HCT116 (cell line): Measurements from ENCODE around the gene CCDC191. TPM values are rescaled to one million over a fixed set of nuclear protein-coding genes. Genes with fewer than 3 reads are reported as not detected.

ENCODE experiments used
- ATAC-seq: fragments of 200-7000 bp; cut with Tn5 transposase; 2 replicates; pipeline ENCODE4 v1.9.1; 2020; ENCODE audit warnings: mild to moderate bottlenecking, moderate library complexity
- BruUV-seq: library from RNA; stranded (reverse); fragments of 400-500 nt; replicated peaks from 2 replicates; lab custom pipeline; 2021; lab: Mats Ljungman, UMichigan
- CTCF ChIA-PET: fragments of 300-600 bp; sonication (Branson Sonifier 250); formaldehyde crosslinking; loops from one replicate; lab custom pipeline; 2021; ENCODE audit warnings: antibody characterized with exemption; lab: Charles Lee
- POLR2A ChIA-PET: fragments of 300-600, 350-600 bp; sonication (Branson Sonifier 250); formaldehyde crosslinking; loops from one replicate; lab custom pipeline; 2021; ENCODE audit warnings: antibody characterized with exemption; lab: Charles Lee
- RAD21 ChIA-PET, 2 experiments: fragments of 300-600 bp; sonication (Branson Sonifier 250); formaldehyde crosslinking; loops; one replicate each; lab custom pipeline; 2023; ENCODE audit warnings: low total read pairs in 2 of 2; ENCODE audit not compliant: uncharacterized antibody in 2 of 2, unreplicated experiment in 2 of 2, low non-redundant PET in 1 of 2; lab: Charles Lee
- DNase-seq: peaks from one replicate; pipeline ENCODE4 v3.0.0-alpha.2; 2010; ENCODE audit warnings: low read depth, low spot score
- H2AFZ ChIP-seq: fragments of 200-600 bp; shearing (Covaris generic), sonication (generic); 2 replicates; pipeline ENCODE4 v1.6.1; 2017; ENCODE audit warnings: low read depth, mixed run types, mixed read lengths, antibody characterized with exemption, low read length; ENCODE audit not compliant: poor library complexity, severe bottlenecking
- H3K27ac ChIP-seq: 2 replicates; pipeline ENCODE4 v1.5.1; 2012; ENCODE audit warnings: low read depth, low read length
- H3K27me3 ChIP-seq: fragments of 200-600 bp; sonication (generic); 2 replicates; pipeline ENCODE4 v1.6.1; 2016; ENCODE audit warnings: mixed run types, low read length, mixed read lengths; ENCODE audit not compliant: insufficient read depth
- H3K36me3 ChIP-seq, 2 experiments: fragments of 200-500 bp in 1 of 2; fragments of 200-600 bp in 1 of 2; sonication (Bioruptor generic) in 1 of 2; sonication (generic) in 1 of 2; 2 replicates each; pipeline versions ENCODE4 v1.5.1 to v1.6.1; 2014 to 2016; ENCODE audit warnings: low read length in 2 of 2, inconsistent platforms in 1 of 2, mixed read lengths in 1 of 2, mixed run types in 1 of 2; ENCODE audit not compliant: insufficient read depth in 2 of 2, control insufficient read depth in 1 of 2
- H3K4me1 ChIP-seq, 2 experiments: fragments of 200-600 bp in 1 of 2; sonication (generic) in 1 of 2; 2 replicates each; pipeline versions ENCODE4 v1.5.1 to v1.6.1; 2012 to 2017; ENCODE audit warnings: low read length in 2 of 2, inconsistent platforms in 1 of 2, mild to moderate bottlenecking in 1 of 2, mixed read lengths in 1 of 2, mixed run types in 1 of 2, moderate library complexity in 1 of 2; ENCODE audit not compliant: insufficient read depth in 2 of 2, control insufficient read depth in 1 of 2
- H3K4me2 ChIP-seq: fragments of 200-600 bp; sonication (generic); 2 replicates; pipeline ENCODE4 v1.6.1; 2017; ENCODE audit warnings: mixed run types, low read length, mixed read lengths
- H3K4me3 ChIP-seq, 2 experiments: fragments of 200-600 bp in 1 of 2; sonication (generic) in 1 of 2; replicated peaks in 1 of 2; 2 replicates each; pipeline ENCODE4 v1.5.1; 2011 to 2016; ENCODE audit warnings: low read length in 2 of 2, control low read depth in 1 of 2, low read depth in 1 of 2, mild to moderate bottlenecking in 1 of 2, mixed read lengths in 1 of 2, mixed run types in 1 of 2
- H3K79me2 ChIP-seq: fragments of 200-600 bp; sonication (generic); 2 replicates; pipeline ENCODE4 v1.6.1; 2017; ENCODE audit warnings: mild to moderate bottlenecking, mixed run types, low read length, moderate library complexity, mixed read lengths; ENCODE audit not compliant: insufficient read depth
- H3K9ac ChIP-seq: fragments of 200-600 bp; sonication (generic); 2 replicates; pipeline ENCODE4 v1.6.1; 2016; ENCODE audit warnings: low read length, mixed read lengths
- H3K9me2 ChIP-seq: fragments of 200-600 bp; sonication (generic), shearing (Covaris generic); 2 replicates; pipeline ENCODE4 v1.6.1; 2017; ENCODE audit warnings: mixed run types, mild to moderate bottlenecking, moderate library complexity; ENCODE audit not compliant: insufficient read depth
- H3K9me3 ChIP-seq, 2 experiments: fragments of 200-500 bp in 1 of 2; fragments of 200-600 bp in 1 of 2; sonication (Bioruptor generic) in 1 of 2; sonication (generic) in 1 of 2; 2 replicates each; pipeline ENCODE4 v1.6.1; 2014 to 2017; ENCODE audit warnings: low read length in 2 of 2, mixed read lengths in 2 of 2, inconsistent platforms in 1 of 2, low read depth in 1 of 2, mild to moderate bottlenecking in 1 of 2, mixed run types in 1 of 2, moderate library complexity in 1 of 2; ENCODE audit not compliant: control insufficient read depth in 1 of 2, insufficient read depth in 1 of 2
- H4K20me1 ChIP-seq: fragments of 200-600 bp; sonication (generic), shearing (Covaris generic); 2 replicates; pipeline ENCODE4 v1.6.1; 2017; ENCODE audit warnings: mixed run types, mild to moderate bottlenecking, moderate library complexity; ENCODE audit not compliant: insufficient read depth
- CBX3 ChIP-seq: IDR thresholded peaks from 2 replicates; pipeline ENCODE4 v1.6.1; 2012; ENCODE audit warnings: low read depth
- CEBPB ChIP-seq: IDR thresholded peaks from 2 replicates; pipeline ENCODE4 v1.6.1; 2012; ENCODE audit warnings: low read depth
- ELF1 ChIP-seq: IDR thresholded peaks from 2 replicates; pipeline ENCODE4 v1.6.1; 2012; ENCODE audit warnings: low read depth, borderline replicate concordance
- EZH2 ChIP-seq: fragments of 200-600 bp; sonication (generic); IDR thresholded peaks from 2 replicates; pipeline ENCODE4 v1.6.1; 2017; ENCODE audit warnings: antibody characterized with exemption, mixed run types
- FOSL1 ChIP-seq: IDR thresholded peaks from 2 replicates; pipeline ENCODE4 v1.6.1; 2012; ENCODE audit warnings: low read depth
- JUND ChIP-seq: IDR thresholded peaks from 2 replicates; pipeline ENCODE4 v1.6.1; 2012
- SIN3A ChIP-seq: IDR thresholded peaks from 2 replicates; pipeline ENCODE4 v1.6.1; 2012; ENCODE audit warnings: low read depth
- SRF ChIP-seq: IDR thresholded peaks from 2 replicates; pipeline ENCODE4 v1.6.1; 2012; ENCODE audit warnings: low read depth
- YY1 ChIP-seq: IDR thresholded peaks from 2 replicates; pipeline ENCODE4 v1.6.1; 2011; ENCODE audit warnings: low read length, low read depth, moderate library complexity, mild to moderate bottlenecking; ENCODE audit not compliant: insufficient replicate concordance; ENCODE audit errors: extremely low read depth
- ZNF274 ChIP-seq: fragments of 200-500 bp; sonication (Bioruptor generic); IDR thresholded peaks from 2 replicates; pipeline ENCODE4 v1.6.1; 2014; ENCODE audit warnings: mild to moderate bottlenecking, low read depth, low read length, inconsistent platforms
- intact Hi-C: fragments of 100-400 bp; cut with micrococcal nuclease; formaldehyde crosslinking; loops from 2 replicates; pipeline ENCODE4 v1.10.0; 2022
- total RNA-seq: library from RNA; stranded (reverse); gene quantifications from one replicate; pipeline ENCODE4 v1.2.1, GENCODE V29; 2021; ENCODE audit not compliant: unreplicated experiment
- TF ChIP-seq, protein P1 (sequence below): IDR thresholded peaks from 2 replicates; pipeline ENCODE4 v1.6.1; 2012
- TF ChIP-seq, protein P2 (sequence below): IDR thresholded peaks from 2 replicates; pipeline ENCODE4 v1.6.1; 2012
- TF ChIP-seq, protein P3 (sequence below): IDR thresholded peaks from 2 replicates; pipeline ENCODE4 v1.6.1; 2011; ENCODE audit warnings: mild to moderate bottlenecking, low read length, moderate library complexity; ENCODE audit not compliant: insufficient replicate concordance; ENCODE audit errors: extremely low read depth

The CCDC191 gene
- total RNA-seq, 1 experiment from 2014 or later: 4.1 TPM

DNA sequence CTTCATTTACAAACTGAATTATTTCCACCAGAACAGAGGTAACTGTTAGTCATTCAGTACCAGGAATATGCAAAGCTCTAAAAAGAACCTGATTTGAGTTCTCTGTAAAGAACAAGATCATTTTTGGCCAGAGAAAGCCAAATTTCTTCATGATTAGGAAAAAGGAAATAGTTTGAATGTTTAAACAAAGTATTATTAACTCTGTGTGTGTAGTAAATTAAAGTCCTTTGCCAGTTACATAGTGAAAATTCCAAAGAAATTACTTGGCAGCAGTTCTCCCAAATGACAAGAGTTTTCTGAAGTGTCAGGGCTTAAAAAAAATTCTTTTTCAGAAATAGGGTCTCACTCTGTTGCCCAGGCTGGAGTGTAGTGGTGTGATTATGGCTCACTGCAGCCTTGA, 24.7 kb upstream of the CCDC191 start (continued):
- TF ChIP-seq CEBPB (no peak), FOSL1 (no peak)

DNA sequence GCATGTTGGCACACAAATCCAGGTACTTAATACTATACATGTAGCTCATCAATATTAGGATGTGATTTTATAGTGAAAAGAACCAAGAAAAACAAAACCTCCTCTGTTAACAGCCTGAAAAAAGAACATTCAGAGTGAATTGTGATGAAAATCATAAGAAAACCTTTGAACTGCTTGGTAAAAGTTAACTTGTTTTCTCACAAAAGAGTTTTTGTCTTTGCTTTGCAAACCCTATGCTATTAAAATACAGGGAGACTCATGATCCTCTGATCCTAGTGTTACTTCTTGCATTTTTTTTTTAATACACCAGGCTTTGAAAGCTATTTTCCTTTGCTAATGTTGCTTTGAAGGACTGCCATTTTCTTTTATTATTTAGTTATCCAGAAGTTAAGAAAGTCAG, 23.9 kb upstream of the CCDC191 start:
- RAD21 ChIA-PET: no interaction called here
- no peak overlapping the region for H3K27ac ChIP-seq

DNA sequence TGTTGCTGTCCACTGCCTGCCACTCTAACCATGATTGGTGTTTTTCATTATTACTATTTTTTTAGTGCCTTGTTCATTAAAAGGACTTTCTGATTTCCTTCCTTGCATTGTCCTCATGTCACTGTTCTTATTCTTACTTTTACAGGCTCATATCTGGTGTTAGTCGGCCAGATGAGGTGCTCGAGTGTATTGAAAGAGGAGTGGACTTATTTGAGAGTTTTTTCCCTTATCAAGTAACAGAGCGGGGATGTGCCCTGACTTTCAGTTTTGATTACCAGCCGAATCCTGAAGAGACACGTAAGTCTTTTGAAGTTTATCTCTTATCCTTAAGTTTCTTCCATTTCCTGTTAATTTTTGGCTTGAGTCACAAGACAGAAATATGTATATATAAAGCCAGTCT, 23.4 kb upstream of the CCDC191 start:
- no peak for DNase-seq
- no peak overlapping the region for H3K4me3 ChIP-seq
- BruUV-seq: no TSS peak
- TF ChIP-seq SRF (no peak), SIN3A (no peak), YY1 (no peak), CBX3 (no peak), ZNF274 (no peak)
- TF ChIP-seq, protein P1, sequence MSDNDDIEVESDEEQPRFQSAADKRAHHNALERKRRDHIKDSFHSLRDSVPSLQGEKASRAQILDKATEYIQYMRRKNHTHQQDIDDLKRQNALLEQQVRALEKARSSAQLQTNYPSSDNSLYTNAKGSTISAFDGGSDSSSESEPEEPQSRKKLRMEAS: no peak
- TF ChIP-seq, protein P2, sequence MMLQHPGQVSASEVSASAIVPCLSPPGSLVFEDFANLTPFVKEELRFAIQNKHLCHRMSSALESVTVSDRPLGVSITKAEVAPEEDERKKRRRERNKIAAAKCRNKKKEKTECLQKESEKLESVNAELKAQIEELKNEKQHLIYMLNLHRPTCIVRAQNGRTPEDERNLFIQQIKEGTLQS: no peak
- TF ChIP-seq, protein P3, sequence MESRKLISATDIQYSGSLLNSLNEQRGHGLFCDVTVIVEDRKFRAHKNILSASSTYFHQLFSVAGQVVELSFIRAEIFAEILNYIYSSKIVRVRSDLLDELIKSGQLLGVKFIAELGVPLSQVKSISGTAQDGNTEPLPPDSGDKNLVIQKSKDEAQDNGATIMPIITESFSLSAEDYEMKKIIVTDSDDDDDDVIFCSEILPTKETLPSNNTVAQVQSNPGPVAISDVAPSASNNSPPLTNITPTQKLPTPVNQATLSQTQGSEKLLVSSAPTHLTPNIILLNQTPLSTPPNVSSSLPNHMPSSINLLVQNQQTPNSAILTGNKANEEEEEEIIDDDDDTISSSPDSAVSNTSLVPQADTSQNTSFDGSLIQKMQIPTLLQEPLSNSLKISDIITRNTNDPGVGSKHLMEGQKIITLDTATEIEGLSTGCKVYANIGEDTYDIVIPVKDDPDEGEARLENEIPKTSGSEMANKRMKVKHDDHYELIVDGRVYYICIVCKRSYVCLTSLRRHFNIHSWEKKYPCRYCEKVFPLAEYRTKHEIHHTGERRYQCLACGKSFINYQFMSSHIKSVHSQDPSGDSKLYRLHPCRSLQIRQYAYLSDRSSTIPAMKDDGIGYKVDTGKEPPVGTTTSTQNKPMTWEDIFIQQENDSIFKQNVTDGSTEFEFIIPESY: no peak

More for the DNA sequence above, 23.9 kb upstream of the CCDC191 start:
- Histone ChIP-seq H3K27me3 (no peaks in the 10 kb centered on the region), H3K9me2 (no peaks in the 10 kb centered on the region), H3K36me3 (peaks cover 43 to 68% of the 10 kb centered on the region in 2 experiments; a peak in 3 of 4 replicates), H2AFZ (no peak overlapping the region), H3K9ac (no peak overlapping the region), H4K20me1 (peaks cover 3% of the 10 kb centered on the region; the same call in 1 of the 2 replicates), H3K4me1 (no peaks in the 10 kb centered on the region), H3K79me2 (peaks cover 29% of the 10 kb centered on the region), H3K4me2 (no peak overlapping the region), H3K4me3 (no peak overlapping the region), H3K9me3 (no peaks in the 10 kb centered on the region)
- no TSS peak for BruUV-seq
- intact Hi-C loops: no loop called here
- ChIA-PET CTCF (no interaction called here), POLR2A (no interaction called here)
- no peak for ATAC-seq
- DNase-seq: no peak
- TF ChIP-seq EZH2: no peak
- no peak for TF ChIP-seq FOSL1
- no peak for TF ChIP-seq YY1
- no peak for TF ChIP-seq CBX3
- TF ChIP-seq, protein P1: no peak
- no peak for TF ChIP-seq ELF1
- no peak for TF ChIP-seq JUND
- TF ChIP-seq SIN3A: no peak
- TF ChIP-seq CEBPB: no peak

More for the DNA sequence above, 23.4 kb upstream of the CCDC191 start:
- no peak overlapping the region for H3K4me2 ChIP-seq
- RAD21 ChIA-PET: no interaction called here
- H4K20me1 ChIP-seq: peaks cover 7% of the 10 kb centered on the region; the same call in 1 of the 2 replicates
- H3K36me3 ChIP-seq: peaks cover 43 to 69% of the 10 kb centered on the region in 2 experiments
- H3K27me3 ChIP-seq: no peaks in the 10 kb centered on the region
- intact Hi-C loops: no loop called here
- no peak overlapping the region for H3K27ac ChIP-seq
- H2AFZ ChIP-seq: no peak overlapping the region
- POLR2A ChIA-PET: no interaction called here
- H3K79me2 ChIP-seq: peaks cover 33% of the 10 kb centered on the region
- CTCF ChIA-PET: no interaction called here
- H3K9me2 ChIP-seq: no peaks in the 10 kb centered on the region
- H3K4me1 ChIP-seq: no peaks in the 10 kb centered on the region
- H3K9me3 ChIP-seq: no peaks in the 10 kb centered on the region
- ATAC-seq: no peak
- H3K9ac ChIP-seq: no peak overlapping the region
